OCI-LY7 (cell line): ENCODE measurements around the gene INO80E. TPM values are rescaled to one million over a fixed set of nuclear protein-coding genes. Genes with fewer than 3 reads are reported as not detected.
A peak's percentile ranks its signal among the peaks of the same experiment; 100 is the strongest.

ENCODE experiments used
- BruUV-seq: library from RNA; stranded (reverse); fragments of 400-500 nt; replicated peaks from 2 replicates; lab custom pipeline; 2021; lab: Mats Ljungman, UMichigan
- CTCF ChIA-PET: fragments of 300-600 bp; sonication (Branson Sonifier 250); formaldehyde crosslinking; loops from one replicate; lab custom pipeline; 2022; ENCODE audit warnings: antibody characterized with exemption; ENCODE audit not compliant: unreplicated experiment; lab: Charles Lee
- POLR2A ChIA-PET: fragments of 300-600 bp; sonication (Branson Sonifier 250); formaldehyde crosslinking; loops from one replicate; lab custom pipeline; 2022; ENCODE audit warnings: antibody characterized with exemption; lab: Charles Lee
- DNase-seq: peaks from one replicate; pipeline ENCODE4 v3.0.0-alpha.2; 2015; ENCODE audit warnings: low spot score
- H2AFZ ChIP-seq: fragments of 200-600 bp; sonication (generic), shearing (Covaris generic); 2 replicates; pipeline ENCODE4 v1.6.1; 2014; ENCODE audit warnings: mild to moderate bottlenecking, antibody characterized with exemption, low read length, moderate library complexity
- H3K27ac ChIP-seq: fragments of 200-600 bp; sonication (generic); 2 replicates; pipeline ENCODE4 v1.5.1; 2014; ENCODE audit warnings: mixed run types, low read depth, mild to moderate bottlenecking, moderate library complexity, low read length, inconsistent platforms; ENCODE audit not compliant: poor library complexity, severe bottlenecking
- H3K36me3 ChIP-seq: fragments of 200-600 bp; sonication (generic); 2 replicates; pipeline ENCODE4 v1.6.1; 2014; ENCODE audit warnings: mild to moderate bottlenecking, antibody characterized with exemption, low read length, moderate library complexity, mixed read lengths; ENCODE audit not compliant: insufficient read depth
- H3K4me1 ChIP-seq: fragments of 200-600 bp; sonication (generic); 2 replicates; pipeline ENCODE4 v1.5.1; 2014; ENCODE audit warnings: mild to moderate bottlenecking, low read length; ENCODE audit not compliant: insufficient read depth, poor library complexity, severe bottlenecking
- H3K4me2 ChIP-seq: fragments of 200-600 bp; sonication (generic); 2 replicates; pipeline ENCODE4 v1.6.1; 2014; ENCODE audit warnings: mild to moderate bottlenecking, low read length
- H3K4me3 ChIP-seq: fragments of 200-600 bp; sonication (generic); 2 replicates; pipeline ENCODE4 v1.5.1; 2014; ENCODE audit warnings: mild to moderate bottlenecking, low read depth, low read length; ENCODE audit not compliant: poor library complexity, severe bottlenecking
- H3K79me2 ChIP-seq: fragments of 200-600 bp; sonication (generic); 2 replicates; pipeline ENCODE4 v1.6.1; 2016; ENCODE audit warnings: low read depth, mild to moderate bottlenecking, low read length, moderate library complexity, mixed read lengths; ENCODE audit not compliant: insufficient read depth
- H3K9me2 ChIP-seq: fragments of 200-600 bp; sonication (generic); 2 replicates; pipeline ENCODE4 v1.6.1; 2016; ENCODE audit warnings: mild to moderate bottlenecking, low read length, mixed read lengths; ENCODE audit not compliant: insufficient read depth
- H3K9me3 ChIP-seq: fragments of 200-600 bp; sonication (generic); 2 replicates; pipeline ENCODE4 v1.6.1; 2014; ENCODE audit warnings: mild to moderate bottlenecking, mixed run types, low read length, mixed read lengths
- H4K20me1 ChIP-seq: fragments of 200-600 bp; sonication (generic); 2 replicates; pipeline ENCODE4 v1.6.1; 2014; ENCODE audit warnings: mild to moderate bottlenecking, antibody characterized with exemption, low read length, moderate library complexity, mixed read lengths; ENCODE audit not compliant: insufficient read depth
- EZH2phosphoT487 ChIP-seq: fragments of 200-600 bp; sonication (generic); IDR thresholded peaks from 2 replicates; pipeline ENCODE4 v1.6.1; 2018; ENCODE audit warnings: low read depth, borderline replicate concordance, mild to moderate bottlenecking, mixed run types, antibody characterized with exemption, low read length, moderate library complexity, mixed read lengths
- intact Hi-C: fragments of 100-400 bp; cut with micrococcal nuclease; formaldehyde crosslinking; loops from one replicate; pipeline ENCODE4 v1.10.0; 2022; ENCODE audit not compliant: unreplicated experiment
- total RNA-seq, 2 experiments: library from RNA; depleted of rRNA in 1 of 2; stranded (reverse); fragments of >200 nt in 1 of 2; shearing (Covaris generic) in 1 of 2; gene quantifications; 2 replicates each; pipeline ENCODE4 v1.2.3, GENCODE V29; 2014 to 2022
- TF ChIP-seq, protein P1 (sequence below): fragments of 200-600 bp; sonication (generic); conservative IDR thresholded peaks from 2 replicates; pipeline ENCODE4 v1.5.1; 2014; ENCODE audit warnings: mild to moderate bottlenecking, antibody characterized with exemption, low read length, moderate library complexity, mixed read lengths

Gene INO80E
- total RNA-seq, 2 experiments from 2014 or later: 88.0 to 129 TPM

DNA sequence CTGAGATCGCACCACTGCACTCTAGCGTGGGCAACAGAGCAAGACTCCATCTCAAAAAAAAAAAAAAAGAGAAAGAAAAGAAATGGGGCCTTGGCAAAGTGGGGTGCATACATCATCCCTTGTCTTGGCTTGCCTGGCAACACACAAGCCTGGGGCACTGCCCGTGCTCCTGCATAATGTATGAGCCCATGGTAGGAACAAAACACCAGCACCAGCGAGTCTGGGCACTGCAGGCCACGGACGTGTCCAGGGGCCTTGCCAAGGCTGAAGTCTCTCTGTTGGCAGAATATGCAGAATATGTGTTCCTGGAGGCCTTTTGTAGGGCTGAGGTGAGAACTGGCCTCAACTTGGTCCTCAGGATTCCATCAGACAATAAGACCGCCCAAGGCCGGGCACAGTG lies 53.8 kb downstream of the INO80E start:
- Histone ChIP-seq H3K4me1 (peaks cover 21% of the 10 kb centered on the region), H2AFZ (no peak overlapping the region), H3K4me2 (no peak overlapping the region), H3K9me3 (no peaks in the 10 kb centered on the region), H3K79me2 (no peaks in the 10 kb centered on the region), H3K36me3 (no peaks in the 10 kb centered on the region), H3K9me2 (no peaks in the 10 kb centered on the region), H3K27ac (no peak overlapping the region), H4K20me1 (no peaks in the 10 kb centered on the region), H3K4me3 (no peak overlapping the region)
- no peak for DNase-seq
- no peak for TF ChIP-seq EZH2phosphoT487
- TF ChIP-seq, protein P1, sequence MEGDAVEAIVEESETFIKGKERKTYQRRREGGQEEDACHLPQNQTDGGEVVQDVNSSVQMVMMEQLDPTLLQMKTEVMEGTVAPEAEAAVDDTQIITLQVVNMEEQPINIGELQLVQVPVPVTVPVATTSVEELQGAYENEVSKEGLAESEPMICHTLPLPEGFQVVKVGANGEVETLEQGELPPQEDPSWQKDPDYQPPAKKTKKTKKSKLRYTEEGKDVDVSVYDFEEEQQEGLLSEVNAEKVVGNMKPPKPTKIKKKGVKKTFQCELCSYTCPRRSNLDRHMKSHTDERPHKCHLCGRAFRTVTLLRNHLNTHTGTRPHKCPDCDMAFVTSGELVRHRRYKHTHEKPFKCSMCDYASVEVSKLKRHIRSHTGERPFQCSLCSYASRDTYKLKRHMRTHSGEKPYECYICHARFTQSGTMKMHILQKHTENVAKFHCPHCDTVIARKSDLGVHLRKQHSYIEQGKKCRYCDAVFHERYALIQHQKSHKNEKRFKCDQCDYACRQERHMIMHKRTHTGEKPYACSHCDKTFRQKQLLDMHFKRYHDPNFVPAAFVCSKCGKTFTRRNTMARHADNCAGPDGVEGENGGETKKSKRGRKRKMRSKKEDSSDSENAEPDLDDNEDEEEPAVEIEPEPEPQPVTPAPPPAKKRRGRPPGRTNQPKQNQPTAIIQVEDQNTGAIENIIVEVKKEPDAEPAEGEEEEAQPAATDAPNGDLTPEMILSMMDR: no peak
- ChIA-PET CTCF (interaction anchor here (2.6 kb wide), 1 partner anchor 17 kb away, joined by 7 read pairs; no protein-coding TSS in a partner anchor), POLR2A (no interaction called here)
- no TSS peak for BruUV-seq
- intact Hi-C loops: no loop called here

DNA sequence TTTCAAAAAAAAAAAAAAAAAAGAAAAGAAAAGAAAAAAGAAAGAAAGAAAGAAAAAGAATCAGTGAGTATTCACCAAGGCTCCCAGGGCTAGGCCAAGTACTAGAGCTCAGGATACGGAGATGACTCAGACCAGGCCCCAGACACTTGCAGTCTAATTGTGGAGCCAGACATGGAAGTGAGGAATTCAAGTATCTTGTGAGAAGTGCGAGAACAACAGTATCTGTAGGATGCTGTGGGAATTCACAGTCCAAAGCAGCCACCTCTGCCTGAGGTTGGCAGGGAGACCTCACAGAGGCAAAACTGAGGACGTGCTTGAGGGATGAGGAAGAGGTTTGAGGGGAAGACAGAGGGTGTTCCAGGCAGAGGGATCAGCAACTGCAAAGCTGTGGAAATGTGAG lies 55.5 kb downstream of the INO80E start:
- H4K20me1 ChIP-seq: no peaks in the 10 kb centered on the region
- no peaks in the 10 kb centered on the region for H3K9me3 ChIP-seq
- DNase-seq: no peak
- intact Hi-C loops: no loop called here
- no peak overlapping the region for H2AFZ ChIP-seq
- no peaks in the 10 kb centered on the region for H3K9me2 ChIP-seq
- peak overlapping the region; percentile 97; the same call in 1 of the 2 replicates for H3K4me2 ChIP-seq
- no TSS peak for BruUV-seq
- no peaks in the 10 kb centered on the region for H3K79me2 ChIP-seq
- peak overlapping the region; percentile 83 for H3K4me3 ChIP-seq
- no peak for TF ChIP-seq EZH2phosphoT487
- TF ChIP-seq, protein P1: no peak
- no peak overlapping the region for H3K27ac ChIP-seq
- ChIA-PET CTCF (no interaction called here), POLR2A (interaction anchor here (1.2 kb wide), 1 partner anchor 10 kb away, joined by 3 read pairs; no protein-coding TSS in a partner anchor)
- no peaks in the 10 kb centered on the region for H3K36me3 ChIP-seq
- H3K4me1 ChIP-seq: peaks cover 27% of the 10 kb centered on the region

DNA sequence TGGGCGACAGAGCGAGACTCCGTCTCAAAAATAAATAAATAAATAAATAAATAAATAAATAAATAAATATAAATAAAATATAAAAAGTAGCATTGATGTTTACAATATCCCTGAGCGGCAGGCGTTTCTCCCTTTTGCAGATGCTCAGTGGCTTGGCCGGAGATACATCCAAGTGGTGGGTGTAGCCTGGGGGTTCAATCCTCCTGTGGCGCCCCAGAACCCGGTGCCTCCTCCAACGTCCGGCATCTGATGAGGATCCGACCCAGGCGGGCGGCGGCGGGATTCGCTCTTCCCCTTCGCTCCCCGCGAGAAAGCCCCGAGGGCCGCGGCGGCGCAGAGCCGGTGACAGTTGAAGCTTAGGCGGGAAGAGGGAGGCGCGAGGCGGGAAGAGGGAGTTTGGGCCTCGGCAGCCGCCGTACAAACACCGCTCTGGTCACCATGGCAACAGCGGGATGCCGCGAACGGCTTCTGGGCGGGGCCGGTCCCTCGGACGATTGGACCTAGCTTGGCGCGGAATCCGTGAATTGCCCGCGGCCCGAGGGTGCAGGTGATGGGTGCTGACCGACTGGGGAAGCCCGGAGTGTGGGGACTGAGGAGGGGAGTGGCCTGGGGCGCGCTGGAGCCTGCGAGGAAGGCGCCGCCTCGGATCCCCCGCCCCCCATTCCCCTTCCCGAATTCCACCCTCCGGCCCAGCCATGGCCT lies 56.8 kb downstream of the INO80E start:
- Histone ChIP-seq H3K4me3 (peak overlapping the region; percentile 83), H2AFZ (peak overlapping the region; percentile 79), H3K36me3 (no peaks in the 10 kb centered on the region), H3K4me2 (peak overlapping the region; percentile 97), H3K27ac (peak overlapping the region; percentile 54), H3K79me2 (no peaks in the 10 kb centered on the region), H4K20me1 (no peaks in the 10 kb centered on the region), H3K4me1 (peaks cover 27% of the 10 kb centered on the region), H3K9me3 (no peaks in the 10 kb centered on the region), H3K9me2 (no peaks in the 10 kb centered on the region)
- CTCF ChIA-PET: no interaction called here
- peak; percentile 95 for DNase-seq
- POLR2A ChIA-PET: interaction anchor here (0.5 kb wide), 1 partner anchor 37 kb away, joined by 5 read pairs; no protein-coding TSS in a partner anchor
- intact Hi-C loops: no loop called here
- BruUV-seq: TSS peak; percentile 93
- TF ChIP-seq, protein P1: no peak
- TF ChIP-seq EZH2phosphoT487: no peak
